HPDE6-E6E7 (cell line): ENCODE data around the gene GRK4.

Source experiments
- DNase-seq: peaks from one replicate; pipeline ENCODE4 v3.0.0; 2011; ENCODE audit warnings: missing footprints; ENCODE audit errors: extremely low spot score

The GRK4 gene

GRCh38 chr4:3011456-3012220 lies 48.3 kb downstream of the GRK4 start:
- no peak for DNase-seq

GRCh38 chr4:3013323-3013722 lies 50.0 kb downstream of the GRK4 start:
- DNase-seq, result no peak

DNA sequence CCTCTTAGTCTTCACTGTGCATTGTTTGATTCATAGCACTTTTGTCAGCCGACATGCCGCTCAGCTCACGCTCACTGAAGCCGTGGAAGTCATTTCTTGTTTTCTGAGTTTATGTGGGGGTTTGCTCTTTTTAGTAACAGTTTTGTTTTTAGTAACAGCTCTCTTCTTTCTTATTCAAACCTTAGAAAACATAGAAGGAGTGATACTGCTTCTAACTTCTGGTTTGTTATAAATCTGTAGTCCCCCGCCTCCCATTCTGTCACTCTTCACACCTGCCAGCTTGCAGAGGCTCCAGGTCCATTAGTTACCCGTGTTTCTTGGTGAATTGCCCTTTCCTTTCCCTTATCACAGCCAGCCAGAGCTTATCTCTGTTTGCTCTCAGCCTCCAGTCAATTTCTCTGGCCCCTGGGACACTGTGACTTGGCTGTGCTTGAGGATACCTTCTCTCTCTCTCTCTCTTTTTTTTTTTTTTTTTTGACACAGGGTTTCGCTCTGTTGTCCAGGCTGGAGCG lies 50.5 kb downstream of the GRK4 start:
- DNase-seq, result no peak

DNA sequence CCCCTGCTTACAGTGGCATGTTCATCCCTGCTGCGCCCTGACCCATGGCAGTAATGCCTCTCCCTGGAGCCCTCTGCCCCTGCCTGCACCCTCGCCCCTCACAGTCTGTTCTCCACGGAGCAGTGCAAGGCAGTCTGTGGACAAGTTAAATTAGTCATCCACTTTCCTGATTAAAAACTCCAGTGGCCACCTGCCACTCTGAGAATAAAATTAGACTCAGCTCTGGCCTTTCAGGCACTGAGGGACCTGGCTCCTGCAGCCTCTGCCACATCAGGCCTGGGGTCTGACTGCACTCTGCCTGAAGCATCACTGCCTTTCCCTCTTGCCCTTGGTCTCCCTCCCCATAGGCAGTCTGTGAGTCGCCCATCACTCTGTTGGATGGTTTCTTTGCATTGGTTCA lies 53.6 kb downstream of the GRK4 start:
- DNase-seq, result no peak

- no peak for DNase-seq
Observed at GRCh38 chr4:3017504-3017903, 54.1 kb downstream of the GRK4 start.

DNA sequence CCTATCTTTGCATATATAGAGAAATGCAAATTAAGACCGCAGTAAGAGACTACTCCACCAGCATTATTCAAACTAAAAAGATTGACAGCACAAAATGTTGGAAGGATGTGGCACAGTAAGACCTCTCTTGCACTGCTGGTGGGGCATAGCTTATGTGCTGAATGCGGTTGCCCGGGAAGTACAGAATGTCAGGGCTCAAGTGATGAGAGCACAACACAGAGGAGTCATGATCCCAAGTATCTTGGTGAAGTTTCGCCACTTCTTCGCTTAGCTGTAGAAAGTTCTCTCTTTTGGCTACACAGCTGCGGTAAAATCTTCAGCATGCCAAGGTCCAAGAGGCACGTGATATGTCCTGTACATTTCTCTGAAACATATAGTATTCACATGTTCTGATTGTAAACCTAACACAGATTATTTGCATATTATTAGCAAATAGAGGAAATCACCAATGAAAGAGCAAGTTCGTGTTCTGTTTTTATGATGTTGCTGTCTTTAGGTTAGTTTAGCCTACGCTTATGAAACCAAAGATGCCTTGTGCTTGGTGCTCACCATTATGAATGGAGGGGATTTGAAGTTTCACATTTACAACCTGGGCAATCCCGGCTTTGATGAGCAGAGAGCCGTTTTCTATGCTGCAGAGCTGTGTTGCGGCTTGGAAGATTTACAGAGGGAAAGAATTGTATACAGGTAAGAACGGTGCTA lies 55.9 kb downstream of the GRK4 start:
- DNase-seq, result no peak

GRCh38 chr4:3021127-3021526 lies 57.8 kb downstream of the GRK4 start:
- no peak for DNase-seq

GRCh38 chr4:3021627-3022026 lies 58.3 kb downstream of the GRK4 start:
- no peak for DNase-seq

DNA sequence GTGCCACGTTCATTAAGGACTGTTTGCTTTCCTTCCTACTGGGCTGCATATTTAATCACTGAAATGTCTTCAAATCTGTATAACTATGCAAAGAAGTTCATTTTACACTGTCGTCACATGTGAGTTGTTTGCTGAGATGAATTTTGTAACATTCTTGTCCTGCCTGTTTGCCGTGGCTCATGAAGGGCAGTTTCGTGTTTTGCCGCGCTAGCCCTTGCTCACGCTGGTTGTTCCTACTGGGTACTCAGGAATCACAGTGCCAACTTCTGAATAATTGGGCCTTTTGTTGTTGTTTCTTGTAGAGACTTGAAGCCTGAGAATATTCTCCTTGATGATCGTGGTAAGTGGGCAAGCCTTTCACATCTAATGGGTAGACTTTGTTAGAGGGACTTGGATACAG lies 58.7 kb downstream of the GRK4 start:
- DNase-seq, result no peak

DNA sequence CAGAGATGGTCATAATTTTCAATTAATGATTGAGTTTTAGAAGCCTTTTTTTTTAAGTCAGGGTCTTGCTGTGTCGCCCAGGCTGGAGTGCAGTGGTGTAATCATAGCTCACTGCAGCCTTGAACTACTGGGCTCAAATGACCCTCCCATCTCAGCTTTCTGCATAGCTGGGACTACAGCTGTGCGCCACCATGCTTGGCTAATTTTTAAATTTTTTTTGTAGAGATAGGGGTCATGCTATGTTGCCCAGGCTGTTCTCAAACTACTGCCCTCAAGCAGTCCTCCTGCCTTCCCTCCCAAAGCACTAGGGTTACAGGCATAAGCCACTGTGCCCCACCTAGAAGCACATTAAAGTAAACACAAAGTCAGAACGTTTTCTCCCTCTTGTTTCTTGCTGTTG lies 59.3 kb downstream of the GRK4 start:
- no peak for DNase-seq

- DNase-seq, result no peak
Observed at GRCh38 chr4:3025881-3026280, 62.5 kb downstream of the GRK4 start.

DNA sequence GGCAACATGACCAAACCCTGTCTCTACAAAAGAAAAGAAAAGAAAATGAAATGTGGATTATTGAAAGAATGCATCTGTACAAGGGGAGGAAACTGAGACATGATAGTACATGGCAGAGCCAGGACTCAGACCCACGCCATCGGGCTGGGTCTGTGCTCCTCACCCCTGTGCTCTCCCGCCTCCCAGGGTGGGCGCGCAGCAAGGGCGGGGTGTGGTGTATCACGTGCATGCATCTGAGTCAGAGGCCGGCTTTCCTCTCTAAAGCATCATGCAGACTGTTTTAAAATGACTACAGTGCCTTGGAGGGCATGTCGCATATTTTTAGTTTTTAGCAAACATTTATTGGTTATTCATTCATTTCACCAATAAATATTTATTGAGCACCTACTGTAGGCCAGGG lies 63.2 kb downstream of the GRK4 start:
- no peak for DNase-seq

- DNase-seq, result no peak
Observed at GRCh38 chr4:3029464-3029863, 66.1 kb downstream of the GRK4 start.

DNA sequence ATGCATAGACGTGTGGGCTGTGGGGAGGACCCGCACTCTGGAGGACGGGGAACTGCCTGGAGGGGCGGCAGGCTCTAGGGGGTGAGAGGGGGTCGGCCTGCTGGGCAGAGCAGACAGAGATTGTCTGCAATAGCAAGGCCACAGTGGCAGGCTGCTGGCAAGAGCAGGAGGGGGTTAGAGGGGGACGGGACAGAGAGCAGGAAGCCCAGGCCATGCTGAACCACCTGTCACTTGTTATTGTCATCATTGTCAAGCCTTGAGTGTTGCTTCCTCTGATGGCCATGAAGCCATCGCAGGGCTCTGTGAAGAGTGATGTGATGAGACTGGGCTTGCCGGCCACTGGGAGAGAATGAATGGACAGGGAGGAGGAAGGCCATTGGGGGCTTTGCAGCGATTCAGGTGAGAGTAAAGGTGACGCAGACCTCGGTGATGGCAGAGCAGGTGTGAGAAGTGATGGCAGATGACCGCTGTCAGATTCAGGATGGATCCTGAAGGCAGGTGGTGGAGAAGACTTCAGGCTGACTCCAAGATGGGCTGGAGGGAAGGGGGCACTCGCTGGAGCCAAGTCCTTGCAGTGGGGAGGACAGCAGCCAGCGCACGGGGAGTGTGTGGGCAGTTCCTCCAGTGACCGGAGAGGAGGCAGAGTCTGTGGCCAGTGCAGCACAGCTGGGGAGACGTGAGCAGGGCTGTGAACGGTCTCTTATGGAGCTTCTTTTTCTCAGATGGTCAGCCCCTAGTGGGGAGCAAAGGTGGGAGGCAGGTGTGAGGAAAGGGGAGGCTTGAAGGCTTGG lies 67.4 kb downstream of the GRK4 start:
- DNase-seq, result no peak

DNA sequence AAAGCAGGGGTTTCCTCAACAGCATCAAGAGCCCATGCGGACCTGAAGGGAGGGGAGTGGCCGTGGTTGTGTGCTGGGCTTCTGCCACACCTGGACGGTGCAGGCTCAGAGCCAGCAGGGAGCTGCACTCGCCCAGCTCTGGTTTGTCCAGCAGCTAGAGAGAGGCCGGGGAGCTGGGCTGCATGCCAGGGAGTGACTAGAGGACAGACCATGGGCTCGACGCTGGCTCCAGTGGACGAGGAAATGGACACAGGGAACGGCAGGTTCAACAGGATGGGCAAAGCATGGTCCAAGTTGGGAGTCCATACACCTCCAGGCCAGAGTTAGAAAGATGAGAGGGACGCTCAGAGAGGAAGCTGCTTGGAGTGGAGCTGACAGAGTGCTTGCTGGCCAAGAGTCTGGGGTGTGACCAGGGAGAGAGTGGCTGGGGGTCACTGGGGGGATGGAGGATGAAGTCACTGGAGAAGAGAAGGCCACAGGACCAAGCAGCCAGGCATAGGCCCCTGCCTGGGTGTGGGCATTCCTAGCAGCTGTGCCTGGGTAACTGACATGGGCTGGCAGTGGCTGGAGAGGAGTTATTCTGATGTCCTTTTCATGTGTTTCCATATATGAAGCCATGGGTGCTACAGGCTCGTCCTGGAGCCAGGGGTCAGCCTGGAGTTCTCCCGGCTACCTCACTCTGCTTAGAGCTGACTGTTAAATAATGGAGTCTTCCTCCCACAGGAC lies 68.1 kb downstream of the GRK4 start:
- no peak for DNase-seq

- DNase-seq, result no peak
Observed at GRCh38 chr4:3034231-3034630, 70.9 kb downstream of the GRK4 start.

- DNase-seq, result no peak
Observed at GRCh38 chr4:3035249-3035648, 71.9 kb downstream of the GRK4 start.

DNA sequence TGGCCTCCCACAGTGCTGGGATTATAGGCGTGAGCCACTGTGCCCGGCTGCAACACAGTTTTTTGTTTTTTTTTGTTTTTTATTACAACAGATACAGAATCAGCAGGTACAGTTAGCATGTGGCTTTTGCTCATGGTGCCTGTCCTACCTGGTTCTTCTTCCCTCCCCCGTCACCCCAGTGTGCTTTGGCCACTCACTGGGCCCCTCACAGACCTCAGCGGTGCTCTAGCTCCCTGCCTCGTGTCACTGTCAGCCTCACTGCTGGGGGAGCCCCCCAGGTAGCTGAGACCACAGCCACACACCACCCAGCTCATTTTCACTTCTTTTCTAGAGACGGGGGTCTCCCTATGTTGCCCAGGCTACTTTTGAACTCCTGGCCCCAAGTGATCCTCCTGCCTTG lies 72.3 kb downstream of the GRK4 start:
- DNase-seq, result no peak

DNA sequence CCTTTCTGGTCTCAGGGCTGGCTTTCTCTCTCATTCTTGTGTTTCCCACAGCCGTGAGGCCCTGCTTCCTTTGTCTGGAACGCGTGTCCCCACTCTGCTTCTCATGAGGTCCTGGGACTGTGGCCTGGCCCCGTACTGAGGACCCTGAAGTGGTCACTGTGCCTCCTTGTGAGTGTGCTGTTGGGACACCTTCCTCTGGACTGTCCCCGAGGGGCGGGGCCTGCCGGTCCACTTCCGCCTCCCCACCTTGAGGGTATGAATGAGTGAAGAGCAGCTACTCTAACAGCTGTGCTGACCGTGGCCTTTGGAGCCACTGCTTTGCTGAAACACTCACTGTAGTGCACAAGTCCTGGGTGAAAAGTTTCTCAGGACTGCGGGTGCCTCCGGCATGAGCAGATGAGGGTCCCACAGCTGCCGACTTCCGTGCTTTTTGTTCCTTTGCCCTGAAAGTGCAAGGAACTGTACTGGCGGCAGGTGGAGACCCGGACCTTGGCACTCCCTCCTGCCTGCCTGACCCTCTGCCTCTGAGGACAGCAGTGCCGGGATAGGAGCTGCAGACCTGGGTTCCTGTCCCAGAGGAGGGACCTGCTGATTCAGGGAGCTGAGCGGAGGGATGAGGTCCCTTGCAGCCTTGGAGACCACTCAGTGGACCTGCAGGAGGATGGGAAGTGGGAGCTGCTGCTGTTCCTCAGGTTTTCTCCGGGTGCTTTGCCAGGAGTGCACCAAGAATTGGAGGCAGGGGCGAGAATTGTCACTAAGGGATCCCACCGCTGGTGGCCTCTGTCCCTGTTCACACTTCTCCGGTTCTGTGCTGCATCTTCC lies 73.0 kb downstream of the GRK4 start:
- no peak for DNase-seq

GRCh38 chr4:3037957-3038461 lies 74.6 kb downstream of the GRK4 start:
- DNase-seq, result no peak
